ENCODE results near the gene OR52D1. TPM values are rescaled to one million over a fixed set of nuclear protein-coding genes. Genes with fewer than 3 reads are reported as not detected.

The OR52D1 gene
- not detected in 2 replicates for total RNA-seq

GRCh38 chr11:5488385-5488784, at the start of gene OR52D1:
OR52D1 (plus strand) TSS chr11:5488685; CDS start chr11:5488707, 22 bp downstream.

DNA sequence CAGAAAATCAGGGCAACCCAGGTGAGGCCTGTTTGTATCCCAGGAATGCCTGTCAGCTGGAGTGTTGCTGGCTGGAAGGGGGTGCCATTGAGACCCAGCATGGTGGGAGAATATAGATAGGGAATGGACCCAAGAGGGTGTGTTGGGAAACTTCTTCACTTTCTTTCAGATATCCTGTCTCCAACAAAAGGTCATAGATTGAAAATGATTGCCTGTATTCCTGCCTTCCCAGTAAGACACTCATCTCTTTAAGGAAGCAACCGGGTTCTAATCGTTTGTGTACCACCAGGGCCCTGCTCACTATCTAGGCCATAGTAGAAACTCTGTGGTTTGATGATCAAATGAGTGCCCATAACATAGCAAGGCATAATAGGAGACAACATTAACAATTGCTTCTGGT, 47.1 kb upstream of the OR52D1 start, which contains the start of gene OR51I1:
OR51I1 (minus strand) TSS at position 101 of the 400 bp plus-strand sequence; CDS start at position 101, 0 bp downstream.

DNA sequence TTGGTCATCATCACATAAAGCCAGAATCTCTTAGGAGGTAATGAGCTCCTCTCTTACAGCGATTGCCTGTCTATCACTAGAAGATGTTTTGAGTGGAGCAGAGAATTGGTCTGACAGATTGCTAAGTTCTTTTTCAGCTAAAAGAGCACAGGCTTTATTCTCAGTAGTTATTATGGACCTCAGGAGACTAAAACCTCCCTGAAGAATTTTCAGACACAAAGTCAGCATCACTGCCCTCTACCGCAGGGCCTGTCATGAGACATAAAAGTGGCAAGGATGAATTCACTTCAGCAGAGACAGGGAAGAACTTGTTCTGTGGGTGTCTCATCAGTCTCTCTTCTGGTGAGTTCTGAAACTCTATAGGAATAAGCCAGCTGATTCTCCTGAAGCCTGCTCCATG, 39.5 kb upstream of the OR52D1 start, which contains the start of gene OR51I2:
OR51I2 (plus strand) TSS at position 301 of the 400 bp plus-strand sequence. CDS start 4,166 bp downstream, outside the sequence.

DNA sequence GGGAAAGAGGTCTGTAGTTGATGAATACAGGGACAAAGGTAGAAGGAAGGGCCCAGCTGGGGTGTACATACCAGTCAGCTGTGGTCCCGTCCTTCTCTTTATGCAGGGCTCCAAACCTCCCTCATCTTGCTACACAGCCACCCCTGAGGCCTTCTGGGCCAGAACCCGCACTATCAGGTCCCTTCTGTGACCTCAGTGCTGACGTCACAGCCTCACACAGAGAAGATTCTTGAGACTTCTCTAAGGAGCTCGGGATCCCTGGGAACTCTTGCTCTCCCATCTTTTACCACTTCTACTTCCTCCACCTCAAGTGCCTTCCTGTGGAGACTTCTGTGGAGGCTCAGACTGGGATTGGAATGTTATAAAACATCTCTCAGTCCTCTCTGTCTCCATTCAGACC, 21.3 kb downstream of the OR52D1 start, which contains the start of gene UBQLN3:
UBQLN3 (minus strand) TSS at position 155 of the 400 bp plus-strand sequence. CDS start 399 bp downstream, outside the sequence.

GRCh38 chr11:5516599-5516998, 28.1 kb downstream of the OR52D1 start, which contains the start of gene UBQLNL:
UBQLNL (minus strand) TSS chr11:5516699; CDS start chr11:5516441, 258 bp downstream.

Other genes with a start within 250 kb of the OR52D1 start
- gene HBG1, start 238.8 kb upstream of the OR52D1 start, total RNA-seq = not detected in 2 replicates
- gene HBG2, start 233.9 kb upstream of the OR52D1 start, total RNA-seq = not detected in 2 replicates
- gene HBE1, start 218.7 kb upstream of the OR52D1 start, total RNA-seq = 0.89 TPM in 1 of 2 replicates, not detected in the other
- gene OR51B4, start 186.7 kb upstream of the OR52D1 start, total RNA-seq = not detected in 2 replicates
- gene OR51B2, start 164.4 kb upstream of the OR52D1 start, total RNA-seq = not detected in 2 replicates
- gene OR51B5, start 145.2 kb upstream of the OR52D1 start, total RNA-seq = not detected in 2 replicates
- gene OR51B6, start 137.2 kb upstream of the OR52D1 start, total RNA-seq = not detected in 2 replicates
- gene OR51M1, start 104.9 kb upstream of the OR52D1 start, total RNA-seq = not detected in 2 replicates
- gene OR51Q1, start 66.6 kb upstream of the OR52D1 start, total RNA-seq = not detected in 2 replicates
- not detected in 2 replicates for gene OR51I1, start 47.2 kb upstream of the OR52D1 start, total RNA-seq
- gene OR51I2, start 39.4 kb upstream of the OR52D1 start, total RNA-seq = not detected in 2 replicates
- gene UBQLN3, start 21.3 kb downstream of the OR52D1 start, total RNA-seq = not detected in 2 replicates
- under 0.01 and 0.17 TPM in 2 replicates for gene UBQLNL, start 28.0 kb downstream of the OR52D1 start, total RNA-seq
- gene OR52H1, start 59.9 kb downstream of the OR52D1 start, total RNA-seq = not detected in 2 replicates
- gene OR52B6, start 92.2 kb downstream of the OR52D1 start, total RNA-seq = not detected in 2 replicates
- 3.7 TPM in 2 replicates for gene TRIM6, start 108.0 kb downstream of the OR52D1 start, total RNA-seq
- gene TRIM34, start 136.3 kb downstream of the OR52D1 start, total RNA-seq = 2.4 TPM in 2 replicates
- gene TRIM5, start 196.4 kb downstream of the OR52D1 start, total RNA-seq = 14.1 and 15.6 TPM in 2 replicates
- 5.8 and 7.6 TPM in 2 replicates for gene TRIM22, start 201.1 kb downstream of the OR52D1 start, total RNA-seq
- gene OR56B1, start 247.8 kb downstream of the OR52D1 start, total RNA-seq = not detected in 2 replicates

All from bronchus fibroblast of lung (primary cell).